Astrocyte of the cerebellum (primary cell): ENCODE results near the gene TMCC2.
"Not testable (repeated sequence)": the region's sequence is repeated elsewhere in the genome, so short reads cannot be mapped to it uniquely, and the experiment has no call there.

Experiments
- DNase-seq: peaks from one replicate; pipeline ENCODE4 v3.0.0-alpha.2; 2011; ENCODE audit warnings: low read depth
- H3K4me3 ChIP-seq: 2 replicates; pipeline ENCODE4 v1.5.1; 2011; ENCODE audit warnings: mild to moderate bottlenecking, low read depth, low read length, moderate library complexity
- CTCF ChIP-seq: IDR thresholded peaks from 2 replicates; pipeline ENCODE4 v1.5.1; 2012; ENCODE audit warnings: low read length, low read depth, moderate library complexity, mild to moderate bottlenecking; ENCODE audit errors: missing control alignments
- in situ Hi-C: cut with HindIII; loops from 2 replicates; pipeline ENCODE4 v1.10.0; 2017; ENCODE audit warnings: low sequenced_read_pairs

TMCC2 gene

GRCh38 chr1:205227584-205228013 is at the start of gene TMCC2:
TSS of gene TMCC2 (plus strand) at chr1:205227946. CDS start at chr1:205228565, 619 bp downstream.
- peak within 1 kb of the TSS; percentile 60 for H3K4me3 ChIP-seq
- in situ Hi-C loops: no loop called here
- DNase-seq: no peak
- no peak for TF ChIP-seq CTCF

GRCh38 chr1:205179842-205180241 is 47.9 kb upstream of the TMCC2 start:
- TF ChIP-seq CTCF: no peak
- no peak overlapping the region for H3K4me3 ChIP-seq
- DNase-seq: no peak
- in situ Hi-C loops: no loop called here

- in situ Hi-C loops, H3K4me3 ChIP-seq, DNase-seq: not testable (repeated sequence)
Observed at GRCh38 chr1:205180331-205180730, 47.4 kb upstream of the TMCC2 start.

GRCh38 chr1:205182930-205183329 is 44.8 kb upstream of the TMCC2 start:
- in situ Hi-C loops: no loop called here
- H3K4me3 ChIP-seq: no peak overlapping the region
- DNase-seq: no peak
- TF ChIP-seq CTCF: no peak

- DNase-seq: peak; percentile 59
- in situ Hi-C loops: no loop called here
Observed at GRCh38 chr1:205183676-205184335, 43.9 kb upstream of the TMCC2 start.

GRCh38 chr1:205186191-205186590 is 41.6 kb upstream of the TMCC2 start:
- TF ChIP-seq CTCF: no peak
- in situ Hi-C loops: no loop called here
- no peak for DNase-seq
- H3K4me3 ChIP-seq: no peak overlapping the region

More at GRCh38 chr1:205183676-205184335, 43.9 kb upstream of the TMCC2 start:
- H3K4me3 ChIP-seq: no peak overlapping the region
- TF ChIP-seq CTCF: no peak

- DNase-seq: no peak
- no peak overlapping the region for H3K4me3 ChIP-seq
- no peak for TF ChIP-seq CTCF
- in situ Hi-C loops: no loop called here
Observed at GRCh38 chr1:205187420-205187819, 40.3 kb upstream of the TMCC2 start.
